IMR-90 (cell line): Measurements from ENCODE around the gene PKD1L1.

Source experiments
- BHLHE40 ChIP-seq: fragments of 150-350 bp; IDR thresholded peaks from 2 replicates; pipeline ENCODE4 v1.6.1; 2016; ENCODE audit warnings: mild to moderate bottlenecking, low read depth, low read length
- CEBPB ChIP-seq: IDR thresholded peaks from 2 replicates; pipeline ENCODE4 v1.6.1; 2012; ENCODE audit warnings: low read depth, low read length, improper control_type of control experiment
- CTCF ChIP-seq: conservative IDR thresholded peaks from 2 replicates; pipeline ENCODE4 v1.5.1; 2012; ENCODE audit warnings: mild to moderate bottlenecking, low read depth, low read length, improper control_type of control experiment
- ELK1 ChIP-seq: fragments of 150-350 bp; IDR thresholded peaks from 2 replicates; pipeline ENCODE4 v1.6.1; 2016; ENCODE audit warnings: low read depth, mild to moderate bottlenecking, low read length, moderate library complexity, borderline replicate concordance
- FOS ChIP-seq: fragments of 150-350 bp; IDR thresholded peaks from 2 replicates; pipeline ENCODE4 v1.6.1; 2016; ENCODE audit warnings: low read depth, low read length
- MAZ ChIP-seq: IDR thresholded peaks from 2 replicates; pipeline ENCODE4 v1.6.1; 2012; ENCODE audit warnings: low read depth, mild to moderate bottlenecking, low read length, improper control_type of control experiment, moderate library complexity, borderline replicate concordance
- MXI1 ChIP-seq: IDR thresholded peaks from 2 replicates; pipeline ENCODE4 v1.6.1; 2012; ENCODE audit warnings: low read depth, mild to moderate bottlenecking, low read length, moderate library complexity, borderline replicate concordance
- NFE2L2 ChIP-seq: fragments of 150-350 bp; IDR thresholded peaks from 2 replicates; pipeline ENCODE4 v1.6.1; 2016; ENCODE audit warnings: low read depth, mild to moderate bottlenecking, low read length
- POLR2A ChIP-seq: IDR thresholded peaks from 2 replicates; pipeline ENCODE4 v1.6.1; 2012; ENCODE audit warnings: mild to moderate bottlenecking, low read depth, low read length
- RAD21 ChIP-seq: IDR thresholded peaks from 2 replicates; pipeline ENCODE4 v1.6.1; 2012; ENCODE audit warnings: low read length, improper control_type of control experiment
- RFX5 ChIP-seq: IDR thresholded peaks from 2 replicates; pipeline ENCODE4 v1.8.0; 2012; ENCODE audit warnings: low read depth, mild to moderate bottlenecking, low read length, moderate library complexity
- SMC3 ChIP-seq: fragments of 150-350 bp; IDR thresholded peaks from 2 replicates; pipeline ENCODE4 v1.6.1; 2016; ENCODE audit warnings: low read depth, mild to moderate bottlenecking, antibody characterized with exemption, low read length, moderate library complexity

- TF ChIP-seq POLR2A (no peak), NFE2L2 (no peak), ELK1 (no peak), CEBPB (no peak), SMC3 (no peak), CTCF (no peak), MXI1 (no peak), RAD21 (no peak), BHLHE40 (no peak), RFX5 (no peak), FOS (no peak), MAZ (no peak)
These were observed 191.6 kb downstream of the PKD1L1 start for GRCh38 chr7:47756636-47757035.
